NCI-H510A treated with DMSO at 0.1 percent for 48 hours (cell line): ENCODE results near the gene SFXN2.

ENCODE experiments used
- DNase-seq: peaks from one replicate; lab custom pipeline; 2025; lab: John Stamatoyannopoulos, UW

Gene SFXN2

GRCh38 chr10:102777711-102778453 is 63.4 kb downstream of the SFXN2 start:
- DNase-seq = no peak

GRCh38 chr10:102778781-102779180 is 64.3 kb downstream of the SFXN2 start:
- no peak for DNase-seq

- no peak for DNase-seq
Measured at GRCh38 chr10:102779680-102780526, 65.5 kb downstream of the SFXN2 start.

- DNase-seq = no peak
Measured at GRCh38 chr10:102780527-102780808, 66.0 kb downstream of the SFXN2 start.

GRCh38 chr10:102781090-102781920 is 66.9 kb downstream of the SFXN2 start:
- no peak for DNase-seq

GRCh38 chr10:102781921-102782557 is 67.6 kb downstream of the SFXN2 start:
- no peak for DNase-seq

GRCh38 chr10:102782673-102783551 is 68.5 kb downstream of the SFXN2 start:
- no peak for DNase-seq

- no peak for DNase-seq
Measured at GRCh38 chr10:102783568-102783967, 69.1 kb downstream of the SFXN2 start.

GRCh38 chr10:102785818-102786217 is 71.4 kb downstream of the SFXN2 start:
- no peak for DNase-seq

- no peak for DNase-seq
Measured at GRCh38 chr10:102791754-102792395, 77.4 kb downstream of the SFXN2 start.
